DND-41 (cell line): ENCODE measurements around the gene KRT23.

ENCODE experiments used
- CTCF ChIP-seq: IDR thresholded peaks from 2 replicates; pipeline ENCODE4 v1.5.1; 2012; ENCODE audit warnings: borderline replicate concordance, low read length, moderate library complexity, mild to moderate bottlenecking; ENCODE audit not compliant: poor library complexity, severe bottlenecking; ENCODE audit errors: extremely low read depth
- EZH2 ChIP-seq: IDR thresholded peaks from 3 replicates; pipeline ENCODE4 v1.6.1; 2012; ENCODE audit warnings: borderline replicate concordance, low read depth, mild to moderate bottlenecking, moderate library complexity, low read length, inconsistent platforms; ENCODE audit not compliant: severe bottlenecking

- TF ChIP-seq CTCF (no peak), EZH2 (no peak)
Measured at GRCh38 chr17:40952154-40952553, 14.7 kb upstream of the KRT23 start.
